ENCODE data around the gene PDE2A. TPM values are rescaled to one million over a fixed set of nuclear protein-coding genes. Genes with fewer than 3 reads are reported as not detected.
A peak's percentile ranks its signal among the peaks of the same experiment; 100 is the strongest.

PDE2A gene
- total RNA-seq, 2 experiments from 2014 or later = 4.0 to 4.5 TPM

DNA sequence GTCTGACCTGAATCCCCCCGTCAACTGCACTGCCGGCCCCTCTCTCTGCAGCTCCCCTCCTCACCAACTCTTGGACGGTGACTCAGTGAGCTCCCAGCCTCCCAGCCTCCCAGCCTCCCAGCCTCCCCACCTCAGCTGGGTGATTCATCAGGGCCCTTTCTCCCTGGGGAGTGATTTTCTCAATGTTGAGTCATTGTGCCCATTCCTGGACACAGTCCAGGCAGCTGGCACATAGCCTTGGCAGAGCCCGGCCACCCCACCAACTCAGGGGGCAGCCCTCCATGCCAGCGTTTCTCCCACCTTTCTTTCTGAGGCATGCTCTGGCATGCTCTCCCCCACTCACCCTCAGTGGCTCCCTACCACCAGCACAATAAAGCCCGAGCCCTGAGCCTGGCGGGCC, 30.7 kb downstream of the PDE2A start:
- H3K27ac Mint-ChIP-seq = no peak overlapping the region
- intact Hi-C loops (cut with DNase I, micrococcal nuclease) = loop anchor here (1.0 to 2.0 kb wide), 3 partner anchors 58 to 173 kb away; no protein-coding TSS in a partner anchor
- no peak overlapping the region for H3K4me3 ChIP-seq (ENCODE audit: low read length)
- peaks cover 7% of the 10 kb centered on the region for H3K4me1 Mint-ChIP-seq (ENCODE audit: low read depth)
- peaks cover 19 to 21% of the 10 kb centered on the region in 2 experiments for H3K27me3 ChIP-seq (ENCODE audit: control insufficient read depth in 1 of 2, insufficient read depth in 2 of 2, low read length in 2 of 2)
- no peaks in the 10 kb centered on the region for H3K36me3 ChIP-seq (ENCODE audit: insufficient read depth, low read length)
- H3K27ac ChIP-seq (ENCODE audit: low read depth in 1 of 2, low read length in 2 of 2) = no peak overlapping the region
- no peaks in the 10 kb centered on the region for H3K9me3 Mint-ChIP-seq
- no peaks in the 10 kb centered on the region for H3K36me3 Mint-ChIP-seq (ENCODE audit: low read depth)
- H3K27me3 Mint-ChIP-seq = peaks cover 10% of the 10 kb centered on the region
- ChIA-PET CTCF (interaction anchor here (1.6 to 2.5 kb wide), 3 partner anchors 51 to 58 kb away, joined by 3 to 7 read pairs (median 7); no protein-coding TSS in a partner anchor), POLR2A (no interaction called here)
- H3K4me3 Mint-ChIP-seq = peak overlapping the region; percentile 71
- TF ChIP-seq, protein P1, sequence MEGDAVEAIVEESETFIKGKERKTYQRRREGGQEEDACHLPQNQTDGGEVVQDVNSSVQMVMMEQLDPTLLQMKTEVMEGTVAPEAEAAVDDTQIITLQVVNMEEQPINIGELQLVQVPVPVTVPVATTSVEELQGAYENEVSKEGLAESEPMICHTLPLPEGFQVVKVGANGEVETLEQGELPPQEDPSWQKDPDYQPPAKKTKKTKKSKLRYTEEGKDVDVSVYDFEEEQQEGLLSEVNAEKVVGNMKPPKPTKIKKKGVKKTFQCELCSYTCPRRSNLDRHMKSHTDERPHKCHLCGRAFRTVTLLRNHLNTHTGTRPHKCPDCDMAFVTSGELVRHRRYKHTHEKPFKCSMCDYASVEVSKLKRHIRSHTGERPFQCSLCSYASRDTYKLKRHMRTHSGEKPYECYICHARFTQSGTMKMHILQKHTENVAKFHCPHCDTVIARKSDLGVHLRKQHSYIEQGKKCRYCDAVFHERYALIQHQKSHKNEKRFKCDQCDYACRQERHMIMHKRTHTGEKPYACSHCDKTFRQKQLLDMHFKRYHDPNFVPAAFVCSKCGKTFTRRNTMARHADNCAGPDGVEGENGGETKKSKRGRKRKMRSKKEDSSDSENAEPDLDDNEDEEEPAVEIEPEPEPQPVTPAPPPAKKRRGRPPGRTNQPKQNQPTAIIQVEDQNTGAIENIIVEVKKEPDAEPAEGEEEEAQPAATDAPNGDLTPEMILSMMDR (IDR thresholded peaks at IDR 0.05) = no peak
- DNase-seq = peak in 1 of 14 experiments; percentile 32
- H3K9me3 ChIP-seq (ENCODE audit: control insufficient read depth in 1 of 2, insufficient read depth in 1 of 2, low read length in 2 of 2) = no peaks in the 10 kb centered on the region
- ATAC-seq (ENCODE audit: poor library complexity) = no peak
- H3K4me1 ChIP-seq (ENCODE audit: insufficient read depth, low read length) = peaks cover 19% of the 10 kb centered on the region

DNA sequence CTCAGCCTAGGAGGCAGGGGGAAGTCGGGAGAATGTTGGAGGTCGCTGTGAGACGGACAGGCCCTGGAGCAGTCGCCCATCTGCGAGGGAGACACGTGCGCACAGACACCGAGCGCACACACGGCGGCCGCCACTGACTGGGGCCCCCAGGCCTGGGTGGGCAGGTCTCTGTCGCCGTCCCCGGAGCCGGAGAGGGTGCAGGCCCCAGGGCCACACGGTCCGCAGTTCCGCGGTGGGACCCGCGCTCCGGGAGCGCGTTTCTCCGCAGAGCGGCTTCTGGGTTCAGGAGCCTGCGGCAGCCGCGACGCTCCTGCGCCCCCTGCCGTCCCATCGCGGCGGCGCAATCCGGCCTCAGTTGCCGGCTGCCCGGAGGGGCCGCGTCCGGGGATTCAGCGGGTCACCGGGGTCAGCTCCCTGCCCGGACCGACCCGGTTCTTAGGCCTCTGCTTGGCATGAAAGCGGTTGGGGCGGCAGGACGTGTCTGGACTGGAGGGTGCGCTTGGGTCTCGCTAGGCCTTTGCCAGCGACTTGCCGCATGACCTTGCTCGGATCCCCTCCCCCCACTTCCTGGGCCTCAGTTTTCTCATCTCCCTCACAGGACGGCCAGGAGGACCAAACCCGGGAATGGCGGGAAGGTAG, 31.2 kb downstream of the PDE2A start:
- DNase-seq = peak; percentile 26 to 85 (median 56)
- no peaks in the 10 kb centered on the region for H3K36me3 Mint-ChIP-seq (ENCODE audit: low read depth)
- H3K4me1 Mint-ChIP-seq (ENCODE audit: low read depth) = peaks cover 7% of the 10 kb centered on the region

DNA sequence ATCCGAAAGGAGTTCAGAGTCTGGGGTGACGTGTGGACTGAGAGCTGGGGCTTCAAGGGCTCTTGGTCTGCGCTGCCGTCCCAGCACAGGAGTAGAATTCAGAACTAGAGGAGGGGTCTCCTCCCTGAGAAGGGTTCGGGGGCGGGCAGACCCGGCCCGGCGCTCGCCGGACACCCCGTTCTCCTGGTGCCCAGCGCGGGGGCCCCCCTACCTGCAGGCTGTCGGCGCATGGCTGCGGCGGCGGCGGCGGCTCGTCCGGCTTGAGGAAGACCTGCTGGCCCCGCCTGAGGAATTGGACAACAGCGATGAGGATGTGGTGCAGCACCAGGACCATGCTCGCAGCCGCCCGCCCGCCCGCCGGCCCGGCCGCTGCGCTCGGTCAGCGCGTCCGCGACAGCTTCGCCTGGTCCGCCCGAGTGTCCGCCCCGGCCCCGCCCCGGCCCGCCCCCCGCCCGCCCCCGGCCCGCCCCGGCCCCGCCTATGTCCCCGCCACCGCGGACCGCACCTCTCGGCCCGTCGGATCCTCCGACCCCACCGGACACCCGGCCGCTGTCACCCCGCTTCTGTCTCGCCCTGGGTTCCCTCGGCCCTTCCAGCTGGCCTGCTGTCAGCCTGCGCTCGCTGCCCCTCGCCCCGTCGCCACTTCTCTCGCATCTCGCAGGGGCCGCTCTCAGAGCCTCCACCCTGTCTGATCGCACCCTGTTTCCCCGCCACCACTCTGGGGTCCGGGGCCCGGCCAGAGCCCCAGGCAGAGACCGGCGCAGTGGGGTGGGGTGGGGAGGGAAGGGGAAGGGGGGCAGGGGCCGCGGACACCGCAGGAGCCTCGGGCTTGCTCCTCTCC, 32.0 kb downstream of the PDE2A start:
- peaks cover 19% of the 10 kb centered on the region for H3K4me1 ChIP-seq (ENCODE audit: insufficient read depth, low read length)
- CTCF ChIA-PET = interaction anchor here (0.9 to 2.5 kb wide), 4 partner anchors 50 to 57 kb away, joined by 3 to 7 read pairs (median 5); no protein-coding TSS in a partner anchor
- Mint-ChIP-seq H3K9me3 (no peaks in the 10 kb centered on the region), H3K27ac (no peak overlapping the region), H3K4me1 (ENCODE audit: low read depth) (peaks cover 7% of the 10 kb centered on the region), H3K27me3 (peaks cover 18% of the 10 kb centered on the region), H3K36me3 (ENCODE audit: low read depth) (no peaks in the 10 kb centered on the region), H3K4me3 (no peak overlapping the region)
- H3K27ac ChIP-seq (ENCODE audit: low read depth in 1 of 2, low read length in 2 of 2) = no peak overlapping the region
- intact Hi-C loops (cut with DNase I, micrococcal nuclease) = loop anchor here in 1 of 2 experiments (2.0 kb wide), 1 partner anchor 171 kb away; no protein-coding TSS in a partner anchor
- H3K27me3 ChIP-seq (ENCODE audit: control insufficient read depth in 1 of 2, insufficient read depth in 2 of 2, low read length in 2 of 2) = peaks cover 19 to 21% of the 10 kb centered on the region in 2 experiments
- no peaks in the 10 kb centered on the region for H3K9me3 ChIP-seq (ENCODE audit: control insufficient read depth in 1 of 2, insufficient read depth in 1 of 2, low read length in 2 of 2)
- peak; percentile 24 for ATAC-seq (ENCODE audit: poor library complexity)
- peak in 3 of 14 experiments; percentile 10 to 36 (median 21) for DNase-seq
- H3K36me3 ChIP-seq (ENCODE audit: insufficient read depth, low read length) = no peaks in the 10 kb centered on the region
- H3K4me3 ChIP-seq (ENCODE audit: low read length) = peak overlapping the region; percentile 49
- TF ChIP-seq, protein P1 (IDR thresholded peaks at IDR 0.05) = no peak
- POLR2A ChIA-PET = no interaction called here

More for the DNA sequence above, 31.2 kb downstream of the PDE2A start:
- Mint-ChIP-seq H3K27me3 (peaks cover 13% of the 10 kb centered on the region), H3K4me3 (peak overlapping the region; percentile 30), H3K9me3 (no peaks in the 10 kb centered on the region), H3K27ac (no peak overlapping the region)
- no peak overlapping the region for H3K27ac ChIP-seq (ENCODE audit: low read depth in 1 of 2, low read length in 2 of 2)
- no peaks in the 10 kb centered on the region for H3K9me3 ChIP-seq (ENCODE audit: control insufficient read depth in 1 of 2, insufficient read depth in 1 of 2, low read length in 2 of 2)
- intact Hi-C loops (cut with DNase I, micrococcal nuclease) = loop anchor here (1.0 to 2.0 kb wide), 3 partner anchors 58 to 172 kb away; no protein-coding TSS in a partner anchor
- peaks cover 19 to 21% of the 10 kb centered on the region in 2 experiments for H3K27me3 ChIP-seq (ENCODE audit: control insufficient read depth in 1 of 2, insufficient read depth in 2 of 2, low read length in 2 of 2)
- POLR2A ChIA-PET = no interaction called here
- TF ChIP-seq, protein P1 (IDR thresholded peaks at IDR 0.05) = peak; percentile 94
- ATAC-seq (ENCODE audit: poor library complexity) = peak; percentile 84
- no peaks in the 10 kb centered on the region for H3K36me3 ChIP-seq (ENCODE audit: insufficient read depth, low read length)
- peak overlapping the region; percentile 49 for H3K4me3 ChIP-seq (ENCODE audit: low read length)
- H3K4me1 ChIP-seq (ENCODE audit: insufficient read depth, low read length) = peaks cover 19% of the 10 kb centered on the region
- CTCF ChIA-PET = interaction anchor here (1.6 to 2.5 kb wide), 3 partner anchors 51 to 58 kb away, joined by 3 to 7 read pairs (median 7); no protein-coding TSS in a partner anchor

Data from CD4-positive, alpha-beta T cell (primary cell).